ENCODE results near the gene NNAT.
"Not testable (repeated sequence)": the region's sequence is repeated elsewhere in the genome, so short reads cannot be mapped to it uniquely, and the experiment has no call there.

NNAT gene, protein sequence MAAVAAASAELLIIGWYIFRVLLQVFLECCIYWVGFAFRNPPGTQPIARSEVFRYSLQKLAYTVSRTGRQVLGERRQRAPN

DNA sequence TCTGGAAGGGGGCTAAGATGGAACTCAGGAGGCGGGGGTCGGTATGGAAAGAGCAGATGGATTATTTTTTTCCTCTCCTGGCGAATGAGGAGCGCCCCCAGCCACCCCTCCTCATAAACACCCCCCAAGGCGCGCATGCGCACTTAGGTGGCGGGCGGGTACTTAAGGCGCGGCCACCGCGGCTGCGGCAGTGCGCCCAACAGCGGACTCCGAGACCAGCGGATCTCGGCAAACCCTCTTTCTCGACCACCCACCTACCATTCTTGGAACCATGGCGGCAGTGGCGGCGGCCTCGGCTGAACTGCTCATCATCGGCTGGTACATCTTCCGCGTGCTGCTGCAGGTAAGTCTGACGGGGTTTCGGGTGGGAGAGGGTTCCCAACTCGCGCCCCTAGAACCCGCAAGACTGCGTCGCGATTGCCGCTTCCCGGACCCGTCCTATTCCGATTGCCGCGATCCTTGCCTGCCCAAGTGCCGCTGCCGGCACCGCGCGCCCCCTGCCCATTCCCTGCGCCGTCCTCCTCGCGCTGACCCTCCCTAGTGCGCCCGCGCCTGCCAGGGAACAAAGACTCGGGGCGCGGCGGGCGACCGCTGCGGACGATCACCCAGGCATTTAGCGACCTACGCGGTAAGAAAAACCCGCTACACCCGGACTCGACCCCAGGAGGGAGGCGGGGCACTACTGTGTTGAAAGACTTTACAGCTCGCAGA lies at the start of gene NNAT:
Gene NNAT, plus strand, starts transcription at position 190 of the 711 bp plus-strand sequence. Its CDS starts 82 bp downstream, at position 272.
- no peak for DNase-seq

DNA sequence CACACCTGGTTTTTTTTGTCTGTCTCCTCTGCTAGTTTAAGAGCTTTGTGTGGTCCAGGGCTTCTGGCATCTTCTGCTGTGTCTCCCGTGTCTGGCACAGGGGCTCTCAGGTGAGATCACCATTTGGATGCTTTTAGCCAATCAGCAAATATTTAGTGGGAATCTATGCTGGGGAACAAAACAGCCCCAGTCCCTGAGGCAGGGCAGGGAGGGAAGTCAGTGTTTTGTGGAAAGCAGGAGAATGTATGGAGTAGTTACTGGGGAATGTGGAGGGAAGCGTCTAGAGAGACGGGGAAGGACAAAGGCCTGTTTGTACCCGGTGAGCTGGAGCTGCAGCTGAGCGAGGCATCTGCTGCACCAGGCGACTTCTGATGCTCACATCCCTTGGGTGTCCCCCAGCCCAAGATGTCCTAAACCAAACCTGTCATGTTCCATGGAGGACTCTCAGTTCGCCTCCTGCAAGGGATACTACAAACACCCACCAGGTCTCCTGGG lies 49.3 kb upstream of the NNAT start:
- DNase-seq, result no peak

DNA sequence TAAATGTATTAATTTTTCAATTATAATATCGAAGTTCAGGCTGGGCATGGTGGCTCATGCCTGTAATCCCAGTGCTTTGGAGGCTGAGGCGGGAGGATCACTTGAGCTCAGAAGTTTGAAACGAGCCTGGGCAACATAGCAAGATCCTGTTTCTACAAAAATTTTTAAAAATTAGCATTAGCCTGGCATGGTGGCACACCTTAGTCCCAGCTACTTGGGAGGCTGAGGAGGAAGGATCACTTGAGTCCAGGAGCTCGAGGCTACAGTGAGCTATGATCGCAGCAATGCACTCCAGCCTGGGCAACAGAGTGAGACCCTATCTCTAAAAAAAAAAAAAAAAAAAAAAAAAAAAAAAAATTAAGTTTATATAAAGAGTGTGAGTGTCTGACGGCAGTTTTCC lies 48.6 kb upstream of the NNAT start:
- not testable (repeated sequence) for DNase-seq

DNA sequence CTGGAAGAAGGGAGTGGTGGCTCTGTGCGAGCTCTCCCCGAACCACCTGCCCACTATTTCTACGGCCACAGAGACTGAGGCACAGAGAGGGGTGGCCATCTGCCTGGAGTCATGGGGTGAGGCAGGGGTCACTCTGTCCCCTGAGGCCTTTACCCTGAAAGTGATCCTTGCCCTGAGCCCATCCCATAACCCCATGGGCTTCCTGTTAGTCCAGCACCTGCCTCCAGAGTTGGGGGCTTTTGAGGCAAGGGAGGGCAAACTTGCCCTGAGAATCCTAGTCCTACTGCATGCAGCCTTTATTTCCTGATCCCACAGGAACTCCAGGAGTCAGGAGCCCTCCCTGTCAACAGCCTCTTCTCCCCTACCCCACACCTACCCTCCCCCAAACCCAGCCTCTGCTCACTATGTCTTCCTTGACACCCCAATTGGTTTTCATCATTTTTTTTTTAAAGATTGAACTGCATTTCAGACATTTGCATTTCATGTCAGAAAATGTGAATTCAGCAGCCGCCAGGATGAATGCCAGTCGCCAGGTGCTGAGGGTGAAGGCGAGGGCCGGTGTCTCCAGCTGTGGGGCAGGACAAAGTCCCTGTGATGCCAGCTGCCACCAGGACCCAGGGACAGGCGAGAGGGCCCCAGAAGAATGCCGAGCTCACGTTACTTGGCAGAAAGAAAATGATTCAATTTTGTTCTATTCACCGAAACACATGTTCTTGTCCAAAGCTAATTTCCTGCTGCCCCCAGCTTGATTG lies 47.6 kb upstream of the NNAT start:
- no peak for DNase-seq

DNA sequence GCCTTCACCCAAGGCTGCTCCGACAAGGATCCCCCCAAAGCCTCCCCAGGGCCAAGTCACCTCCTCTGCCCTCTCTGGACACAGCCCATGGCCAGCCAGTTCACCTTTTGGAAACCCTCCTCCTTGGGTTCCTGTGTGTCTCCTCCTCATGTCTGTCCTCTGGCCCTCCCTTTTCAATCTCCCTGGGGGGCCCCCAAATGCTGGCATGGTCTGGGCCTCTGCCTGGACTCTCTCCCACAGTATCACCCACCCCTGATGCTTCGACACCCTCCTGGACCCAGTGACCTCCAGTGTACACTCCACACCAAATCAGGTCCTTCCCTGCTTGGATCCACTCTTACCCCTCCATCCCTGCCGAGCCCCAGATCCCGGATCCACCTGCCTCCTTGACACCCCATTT lies 46.7 kb upstream of the NNAT start:
- no peak for DNase-seq

DNA sequence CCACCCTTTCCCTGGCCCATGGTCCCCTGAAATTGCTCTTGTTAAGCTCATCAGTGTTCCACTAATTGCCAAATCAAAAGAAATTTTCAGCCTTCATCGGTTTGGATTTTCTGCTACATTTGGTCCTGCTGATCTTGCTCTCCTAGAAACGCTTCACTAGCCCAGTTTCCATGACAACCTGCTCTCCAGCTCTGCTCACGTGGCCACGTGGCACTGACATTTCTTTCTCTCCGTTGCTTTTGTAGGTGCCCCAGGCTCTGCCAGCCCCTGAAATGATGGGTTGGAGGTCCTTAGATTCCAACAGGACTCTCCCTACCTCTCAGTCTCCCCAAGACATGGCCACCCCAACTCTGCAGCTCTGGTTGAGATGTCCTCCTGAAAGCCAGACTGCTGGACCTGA lies 45.8 kb upstream of the NNAT start:
- DNase-seq, result no peak

DNA sequence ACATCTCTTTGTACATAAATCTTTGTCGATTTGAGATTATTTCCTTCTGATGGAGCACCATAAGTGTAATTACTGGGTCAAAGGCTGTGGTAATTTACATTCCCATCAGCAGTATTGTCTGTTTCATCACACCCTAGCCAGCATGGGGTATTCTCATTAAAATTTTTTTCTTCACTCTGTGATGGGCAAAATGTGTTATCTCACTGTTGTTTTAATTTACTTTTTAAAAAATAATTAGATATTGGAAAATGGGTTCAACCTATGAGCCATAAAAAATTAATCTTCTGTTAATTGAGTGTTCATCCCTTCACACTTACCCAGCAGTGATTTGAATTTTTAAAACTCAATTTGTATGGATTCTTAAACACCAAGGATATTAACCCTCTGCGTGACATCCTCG lies 44.0 kb upstream of the NNAT start:
- DNase-seq, result no peak

DNA sequence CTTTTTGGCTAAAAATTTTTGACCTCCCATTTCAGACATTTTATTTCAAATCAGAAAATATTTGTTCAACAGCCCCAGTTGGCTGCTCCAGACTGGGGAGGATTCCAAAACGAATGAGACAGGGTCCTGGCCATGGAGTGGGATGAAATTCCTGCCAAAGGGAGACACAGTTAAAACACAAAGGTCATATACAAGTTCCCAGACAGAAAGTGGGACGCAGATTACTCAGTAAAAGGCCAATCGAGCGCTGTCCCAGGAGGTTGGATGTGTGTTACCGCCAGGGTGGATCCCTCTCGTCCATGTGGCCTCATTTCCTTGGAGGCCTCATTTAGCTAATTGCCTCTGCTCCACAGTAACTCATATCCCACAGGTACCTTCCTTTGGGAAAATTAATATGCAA lies 41.8 kb upstream of the NNAT start:
- DNase-seq, result no peak

DNA sequence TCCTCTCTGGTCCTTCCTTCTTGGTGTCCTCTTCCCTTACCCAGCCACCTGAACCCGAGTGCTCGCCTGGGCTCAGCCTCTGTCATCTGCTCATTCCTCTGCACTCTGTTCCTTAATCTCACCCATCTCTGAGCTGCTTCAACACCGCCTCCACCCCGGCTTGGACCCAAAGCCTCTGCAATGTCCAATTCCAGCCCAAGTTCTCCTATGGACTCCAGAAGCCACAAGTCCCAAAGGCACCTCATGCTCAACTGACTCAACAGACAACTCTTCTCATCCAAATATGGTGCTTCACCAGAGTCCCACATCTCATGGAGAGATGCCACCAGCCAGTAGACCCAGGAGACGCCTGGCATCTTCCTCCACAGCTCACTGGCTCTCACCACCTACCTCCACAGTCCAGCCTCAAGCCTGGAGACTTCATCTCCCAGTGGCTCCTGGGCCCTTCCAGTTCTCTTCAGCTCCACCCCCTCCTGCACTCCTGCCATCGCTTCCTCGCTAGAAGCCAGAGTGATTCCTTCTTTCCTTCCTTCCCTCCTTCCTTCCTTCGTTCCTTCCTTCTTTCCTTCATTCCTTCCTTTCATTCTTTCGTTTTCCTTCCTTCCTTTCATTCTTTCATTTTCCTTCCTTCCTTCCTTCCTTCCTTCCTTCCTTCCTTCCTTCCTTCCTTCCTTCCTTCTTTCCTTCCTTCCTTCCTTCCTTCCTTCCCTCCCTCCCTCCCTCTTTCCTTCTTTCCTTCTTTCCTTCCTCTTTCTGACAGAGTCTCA lies 40.9 kb upstream of the NNAT start:
- DNase-seq, result no peak

DNA sequence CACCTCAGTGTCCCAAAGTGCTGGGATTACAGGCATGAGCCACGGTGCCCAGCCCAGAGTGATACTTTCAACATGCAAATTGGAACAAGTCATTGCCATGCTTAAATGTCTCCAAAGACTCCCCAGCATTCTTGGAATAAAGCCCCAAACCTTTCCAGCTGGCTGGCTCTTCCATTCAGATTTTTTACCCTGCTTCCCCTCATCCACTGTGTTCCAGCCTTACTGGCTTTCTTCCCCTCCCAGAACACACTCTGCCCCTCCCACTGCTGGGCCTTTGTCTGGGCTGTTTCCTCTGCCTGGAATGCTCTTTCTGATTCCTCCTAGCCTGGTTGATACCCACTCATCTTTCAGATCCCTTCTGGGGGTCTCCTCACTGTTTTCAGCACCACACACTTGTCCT lies 40.1 kb upstream of the NNAT start:
- no peak for DNase-seq

DNA sequence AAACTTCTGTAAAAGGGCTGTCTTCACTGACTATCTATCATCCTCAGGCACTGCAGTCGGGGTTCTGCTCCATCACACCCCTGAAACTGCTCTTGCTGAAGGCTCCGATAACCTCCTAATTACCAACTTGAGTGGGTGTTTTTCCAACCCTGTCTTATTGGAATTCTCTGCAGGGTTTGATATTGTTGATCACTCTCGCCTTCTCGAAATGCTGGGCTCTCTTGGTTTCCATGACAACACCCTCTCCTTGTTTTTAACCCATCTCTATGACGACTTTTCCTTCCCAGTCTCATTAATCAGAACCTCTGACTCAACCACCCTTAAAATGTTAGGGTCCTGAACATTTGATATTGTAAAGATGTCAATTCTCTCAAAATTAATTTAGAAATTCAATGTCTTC lies 39.4 kb upstream of the NNAT start:
- no peak for DNase-seq

DNA sequence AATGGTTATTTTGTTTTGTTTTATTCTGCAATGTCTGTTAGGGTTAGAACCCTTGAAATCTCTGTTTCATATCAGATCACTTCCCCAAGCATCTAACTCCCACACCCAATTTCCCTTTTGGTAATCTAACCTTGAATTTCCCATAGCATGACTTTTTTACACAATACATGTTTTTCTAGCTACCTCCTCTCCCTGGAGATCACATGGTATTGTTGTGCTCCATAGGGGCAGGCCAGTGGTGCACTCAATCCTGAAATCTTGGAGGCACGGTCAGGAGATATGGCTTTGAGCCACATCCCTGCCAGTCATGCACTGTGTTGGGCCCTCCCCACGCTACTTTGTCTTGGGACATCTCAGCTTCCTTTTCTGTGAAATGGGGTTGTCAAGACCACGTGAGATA lies 36.7 kb upstream of the NNAT start:
- DNase-seq, result no peak

DNA sequence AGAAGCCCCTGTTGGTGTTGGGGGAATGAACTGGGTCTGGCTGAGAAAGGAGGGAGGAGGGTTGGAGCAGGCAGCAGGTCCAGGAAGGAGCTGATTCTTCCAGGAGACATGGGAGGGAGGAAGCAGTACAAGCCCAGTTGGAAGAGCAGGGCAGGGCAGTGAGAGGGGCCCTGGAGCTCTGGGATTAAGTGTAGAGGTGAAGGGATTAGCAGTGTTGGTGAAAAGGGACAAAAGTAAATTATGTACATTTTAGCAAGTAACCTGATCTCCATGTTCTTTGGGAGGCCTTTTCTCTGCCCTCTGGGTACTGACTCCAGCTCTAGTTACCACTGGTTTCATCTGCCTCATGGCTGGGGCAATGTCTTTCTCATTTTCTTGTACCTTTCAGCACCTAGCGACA lies 34.8 kb upstream of the NNAT start:
- not testable (repeated sequence) for DNase-seq

DNA sequence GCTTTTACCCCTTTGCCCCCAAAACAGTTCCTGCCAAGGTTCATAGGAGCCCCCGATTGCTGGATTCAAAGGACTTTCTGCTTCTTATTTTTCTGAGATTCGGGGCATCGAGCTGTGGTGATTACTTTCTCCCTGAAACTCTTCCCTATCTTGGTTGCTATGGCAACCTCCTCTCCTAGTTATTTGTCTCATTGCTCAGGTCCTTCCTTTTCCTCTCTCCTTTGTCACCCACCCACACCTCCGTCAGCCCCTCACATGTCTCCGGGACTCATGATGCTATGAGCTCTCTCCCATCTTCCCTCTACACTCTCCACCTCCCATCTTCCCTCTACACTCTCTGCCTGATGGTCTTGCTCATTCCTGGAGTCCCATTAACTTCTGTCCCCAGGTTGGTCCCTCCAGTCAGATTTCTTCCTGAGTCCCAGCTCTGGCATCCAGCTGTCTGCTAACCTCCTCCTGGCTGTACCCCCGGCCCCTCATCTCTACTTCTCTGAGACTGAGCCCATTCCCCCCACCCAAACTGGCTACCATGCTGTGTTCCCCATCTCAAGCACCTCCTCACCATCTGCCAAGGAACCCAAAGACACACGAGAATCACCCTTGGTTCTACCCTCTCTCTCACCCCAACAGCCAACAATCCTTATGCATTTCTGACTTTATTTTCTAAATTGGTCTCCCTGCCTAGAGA lies 30.2 kb upstream of the NNAT start:
- no peak for DNase-seq

DNA sequence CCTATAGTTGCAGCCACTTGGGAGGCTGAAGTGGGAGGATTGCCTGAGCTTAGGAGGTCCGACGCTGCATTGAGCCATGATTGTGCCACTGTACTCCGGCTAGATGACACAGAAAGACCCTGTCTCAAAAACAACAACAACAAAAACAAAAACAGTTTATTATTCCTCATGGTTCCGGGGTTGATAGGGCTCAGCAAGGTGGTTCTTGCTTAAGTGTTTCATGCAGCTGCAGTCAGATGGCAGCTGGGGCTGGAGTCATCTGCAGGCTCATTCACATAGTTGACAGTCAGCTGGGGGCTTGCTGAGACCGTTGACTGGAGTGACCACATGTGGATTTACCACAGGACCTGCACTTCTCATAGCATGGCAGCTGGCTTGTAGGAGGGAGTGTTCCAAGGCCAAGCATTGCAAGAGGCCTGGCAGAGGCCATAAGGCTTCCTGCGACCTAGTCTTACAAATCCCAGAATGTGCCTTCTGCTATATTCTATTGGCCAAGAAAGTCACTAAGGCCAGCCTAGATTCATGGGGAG lies 28.9 kb upstream of the NNAT start:
- DNase-seq, result no peak

DNA sequence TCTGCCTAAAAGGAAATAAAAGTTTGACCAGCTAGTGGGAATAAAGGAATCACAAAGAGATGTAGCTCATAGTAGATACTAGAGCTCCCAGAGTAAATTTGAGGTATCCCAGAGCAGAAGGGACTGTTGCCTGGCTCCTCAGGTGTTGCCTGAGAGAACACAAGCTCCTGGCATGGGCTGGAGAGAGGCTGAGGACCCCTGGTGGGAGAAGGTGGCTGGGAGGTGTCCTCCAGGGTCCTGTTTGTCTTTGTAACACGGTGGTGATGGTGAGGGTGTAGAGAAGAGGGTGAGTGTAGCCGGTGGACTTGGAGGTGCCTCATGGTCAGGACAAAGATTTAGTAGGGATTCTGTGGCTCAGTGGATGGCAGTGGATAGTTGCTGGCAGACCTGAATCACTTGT lies 28.1 kb upstream of the NNAT start:
- no peak for DNase-seq

DNA sequence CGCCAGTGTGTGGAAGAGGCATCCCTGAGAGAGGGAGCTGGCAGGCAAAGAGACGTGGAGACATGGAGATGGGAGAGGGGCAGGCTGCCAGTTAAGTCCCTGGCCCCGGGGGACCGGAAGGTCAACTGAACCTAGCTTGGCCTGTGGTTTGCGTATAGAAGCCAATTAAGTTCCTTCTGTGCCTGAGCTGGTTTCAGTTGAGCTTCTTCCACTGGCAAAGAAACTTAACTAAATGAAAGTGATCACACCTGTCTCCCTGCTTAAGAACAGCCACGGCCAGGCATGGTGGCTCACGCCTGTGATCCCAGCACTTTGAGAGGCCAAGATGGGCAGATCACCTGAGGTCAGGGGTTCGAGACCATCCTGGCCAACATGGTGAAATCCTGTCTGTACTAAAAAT lies 26.7 kb upstream of the NNAT start:
- DNase-seq, result no peak

DNA sequence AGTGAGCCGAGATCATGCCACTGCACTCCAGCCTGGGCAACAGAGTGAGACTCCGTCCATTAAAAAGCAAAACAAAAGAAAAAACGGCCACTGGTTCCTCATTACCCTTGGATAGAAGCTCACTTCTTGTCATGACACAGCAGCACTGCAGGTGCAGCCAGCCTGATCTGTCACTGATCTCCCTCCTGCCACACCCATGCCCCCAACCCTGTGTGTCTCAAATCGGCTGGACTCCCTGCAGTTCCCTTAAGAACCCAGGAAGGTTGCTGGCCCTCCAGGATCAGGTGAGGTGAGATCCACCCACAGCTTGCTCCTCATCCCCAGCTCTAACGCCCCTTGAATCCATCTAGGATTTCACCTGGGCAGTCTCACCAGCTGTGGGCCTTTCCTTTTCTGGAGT lies 26.3 kb upstream of the NNAT start:
- DNase-seq, result no peak

DNA sequence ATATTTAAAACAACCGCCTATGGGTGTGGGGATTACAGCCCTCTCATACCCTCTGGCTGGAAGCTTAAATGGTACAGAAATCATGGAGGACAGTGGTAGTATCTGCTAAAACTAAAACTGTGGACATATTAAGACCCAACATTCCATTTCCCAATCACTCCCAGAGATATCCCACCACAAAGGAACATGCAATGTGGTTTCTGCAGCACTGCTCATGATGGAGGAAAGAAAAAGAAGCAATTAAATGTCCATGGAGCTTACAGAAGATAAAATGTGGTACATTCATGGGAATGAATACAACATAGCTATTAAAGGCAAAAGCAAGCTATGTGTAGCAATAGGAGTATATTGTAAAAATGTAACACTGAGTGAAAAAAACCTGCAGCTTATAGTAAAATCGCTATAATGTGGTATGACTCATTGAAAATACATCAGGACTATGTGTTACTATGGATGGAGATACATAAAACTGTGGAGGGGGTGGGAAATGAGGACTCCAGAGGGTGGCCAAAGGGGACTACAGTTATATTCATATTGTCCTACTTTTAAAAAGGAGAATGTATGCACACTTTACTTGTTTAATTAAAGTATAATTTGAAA lies 22.9 kb upstream of the NNAT start:
- no peak for DNase-seq

DNA sequence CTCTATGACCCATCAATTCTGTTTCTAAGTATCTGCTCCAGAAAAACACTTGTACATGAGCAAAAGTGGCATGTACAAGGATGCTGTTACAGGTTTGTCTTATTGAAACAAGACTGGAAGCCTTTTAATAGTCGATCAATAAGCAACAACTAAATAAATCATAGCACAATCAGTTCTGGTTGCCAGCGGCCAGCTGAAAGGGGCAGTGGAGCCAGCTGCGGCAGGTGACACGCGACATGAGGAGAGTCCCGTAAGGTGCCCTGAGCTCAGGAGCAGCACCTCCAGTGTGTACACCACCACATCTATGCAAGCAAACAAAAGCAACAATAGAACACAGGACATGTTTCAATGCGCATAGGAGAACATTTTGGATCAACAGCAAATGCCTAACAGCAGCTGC lies 20.7 kb upstream of the NNAT start:
- DNase-seq, result no peak

DNA sequence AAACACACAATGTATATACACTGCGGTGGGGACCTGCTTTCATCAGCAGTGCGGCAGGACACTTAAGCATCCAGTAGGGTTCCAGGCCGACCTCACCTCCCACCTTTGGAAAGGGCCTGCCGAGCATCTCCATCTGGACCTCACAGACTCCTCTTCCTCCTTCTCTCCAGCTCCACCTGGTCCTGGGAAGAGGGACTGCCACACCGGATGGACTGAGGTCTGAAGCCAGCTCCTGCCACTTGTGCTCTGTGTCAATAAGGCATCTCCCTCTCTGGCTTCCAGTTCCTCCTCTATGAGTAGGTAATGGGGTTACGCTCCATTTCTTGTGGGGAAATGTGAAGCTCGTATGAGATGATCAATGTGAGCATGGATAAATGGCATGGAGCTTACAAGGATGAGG lies 19.1 kb upstream of the NNAT start:
- DNase-seq, result no peak

DNA sequence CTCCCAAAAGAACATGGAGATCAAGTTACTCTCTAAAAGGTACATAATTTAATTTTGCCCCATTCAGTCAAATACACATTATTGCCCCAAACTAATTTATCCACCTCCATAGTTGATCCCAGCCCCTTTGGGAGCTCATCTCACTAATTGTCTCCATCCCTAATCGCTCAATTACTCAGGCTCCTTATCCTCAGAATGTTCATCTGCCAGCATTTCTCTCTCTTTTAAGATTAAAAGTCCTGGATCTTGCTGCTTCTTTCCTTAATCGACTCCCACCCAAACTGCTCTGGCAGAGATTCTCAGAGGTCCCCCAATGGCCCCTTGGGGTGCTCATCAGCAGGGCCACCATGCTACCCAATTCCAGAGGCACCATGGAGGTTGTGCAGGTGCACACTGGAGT lies 18.4 kb upstream of the NNAT start:
- no peak for DNase-seq

All from CD4-positive, alpha-beta T cell treated with Interleukin-17A for 1 hour (primary cell).